ENCODE measurements around the gene NINJ2.
A peak's percentile ranks its signal among the peaks of the same experiment; 100 is the strongest.

Gene NINJ2

GRCh38 chr12:546920-547845, 116.1 kb downstream of the NINJ2 start:
- DNase-seq, result peak; percentile 41

GRCh38 chr12:546265-546919, 116.9 kb downstream of the NINJ2 start:
- no peak for DNase-seq

GRCh38 chr12:545835-546234, 117.4 kb downstream of the NINJ2 start:
- DNase-seq, result no peak

GRCh38 chr12:544941-545635, 118.2 kb downstream of the NINJ2 start:
- DNase-seq, result no peak

- no peak for DNase-seq
Observed at GRCh38 chr12:544142-544541, 119.1 kb downstream of the NINJ2 start.

- DNase-seq, result no peak
Observed at GRCh38 chr12:543114-543451, 120.2 kb downstream of the NINJ2 start.

DNA sequence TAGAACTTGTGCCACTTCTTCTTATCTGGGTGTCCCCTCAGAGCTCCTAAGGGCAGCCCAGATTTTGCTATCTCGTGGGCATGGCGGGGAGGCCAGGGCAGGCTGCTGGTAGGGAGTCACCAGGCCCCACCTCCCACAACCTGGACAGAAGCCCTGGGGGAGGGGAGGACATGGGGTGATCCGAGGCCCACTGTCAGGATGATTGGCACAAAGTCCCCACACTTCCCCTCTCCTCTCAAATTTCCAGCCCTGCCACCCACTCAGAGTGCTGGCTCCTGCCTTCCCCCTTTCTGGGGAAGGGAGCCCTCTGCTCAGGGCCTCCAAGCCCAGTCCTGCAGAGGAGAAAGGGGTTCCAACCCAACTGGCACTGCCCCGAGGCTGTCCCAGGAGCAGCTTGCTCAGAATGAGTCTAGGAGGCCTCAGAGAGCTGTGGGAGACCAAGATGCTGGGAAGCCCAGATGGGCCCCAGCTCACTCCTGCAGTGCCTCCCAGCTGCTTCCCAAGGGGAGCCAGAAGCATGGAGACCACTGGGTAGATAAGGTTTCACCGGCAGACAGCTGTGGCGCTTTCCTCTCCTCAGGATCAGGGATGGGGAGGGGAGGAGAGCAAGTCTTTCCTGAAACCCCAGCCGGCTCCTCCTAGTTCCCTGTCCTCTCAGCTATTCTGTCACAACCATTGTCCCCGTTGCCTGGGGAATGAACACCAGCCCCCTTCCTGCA, 120.7 kb downstream of the NINJ2 start:
- no peak for DNase-seq

DNA sequence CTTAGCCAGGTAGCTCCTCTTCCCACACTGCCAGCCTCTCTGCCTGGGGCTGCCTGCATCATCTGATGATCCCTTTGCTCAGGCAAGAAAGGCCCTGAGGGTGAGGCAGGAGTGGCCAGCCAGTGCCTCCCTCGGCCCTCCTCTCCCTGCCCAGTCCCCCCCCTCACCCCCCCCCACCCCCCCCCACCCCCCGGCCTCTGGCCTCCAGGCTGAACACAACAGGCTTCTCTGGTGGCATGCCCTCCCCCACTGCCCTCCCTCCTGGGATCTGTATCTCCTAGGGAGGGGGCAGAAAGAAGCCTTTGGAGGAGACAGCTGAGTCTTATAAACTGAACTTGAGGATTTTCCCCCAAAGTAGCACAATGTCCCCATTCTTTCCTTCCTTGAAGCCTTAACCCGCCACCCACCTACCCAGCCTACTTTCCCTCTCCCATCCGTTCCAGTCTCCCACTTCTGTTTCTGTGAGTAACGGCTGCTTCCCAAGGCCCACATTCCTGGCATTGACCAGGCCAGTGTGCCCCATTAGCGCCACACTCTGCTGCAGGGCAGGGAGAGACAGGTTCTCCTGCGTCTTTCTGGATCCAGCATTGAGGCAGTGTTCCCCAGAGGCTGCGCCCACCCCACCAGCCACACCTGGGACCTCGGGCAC, 121.4 kb downstream of the NINJ2 start:
- DNase-seq, result no peak

DNA sequence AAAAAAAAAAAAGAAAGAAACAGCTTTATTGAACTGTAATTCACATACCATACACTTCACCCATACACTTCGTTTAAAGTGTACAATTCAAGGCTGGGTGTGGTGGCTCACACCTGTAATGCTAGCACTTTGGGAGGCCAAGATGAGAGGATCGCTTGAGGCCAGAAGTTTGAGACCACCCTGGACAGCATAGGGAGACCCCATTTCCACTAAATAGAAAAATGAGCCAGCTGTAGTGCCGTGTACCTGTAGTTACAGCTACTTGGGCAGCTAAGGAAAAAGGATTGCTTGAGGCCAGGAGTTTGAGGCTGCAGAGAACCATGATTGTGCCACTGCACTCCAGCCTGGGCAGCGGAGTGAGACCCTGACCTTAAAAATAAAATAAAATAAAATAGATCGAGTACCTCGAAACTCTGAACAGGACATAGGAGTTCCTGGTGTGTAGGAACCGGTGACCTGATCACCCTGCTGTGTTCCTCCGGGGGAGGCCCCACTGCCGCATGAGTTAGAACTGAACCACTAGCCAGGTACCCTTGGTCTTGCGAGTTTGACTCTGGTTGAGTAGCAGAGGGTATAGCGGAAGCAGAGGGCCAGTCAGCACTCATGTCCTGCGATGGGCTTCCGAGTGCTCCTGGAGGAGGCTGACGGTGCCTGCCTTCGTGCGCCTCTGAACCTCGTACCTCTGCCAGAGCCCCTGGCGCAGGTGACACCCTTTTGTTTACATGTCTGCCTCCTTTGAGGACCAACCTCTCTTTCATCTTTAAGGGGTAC, 123.5 kb downstream of the NINJ2 start:
- no peak for DNase-seq

GRCh38 chr12:538731-539539, 124.3 kb downstream of the NINJ2 start:
- DNase-seq, result peak; percentile 52

- DNase-seq, result no peak
Observed at GRCh38 chr12:537772-538171, 125.5 kb downstream of the NINJ2 start.

DNA sequence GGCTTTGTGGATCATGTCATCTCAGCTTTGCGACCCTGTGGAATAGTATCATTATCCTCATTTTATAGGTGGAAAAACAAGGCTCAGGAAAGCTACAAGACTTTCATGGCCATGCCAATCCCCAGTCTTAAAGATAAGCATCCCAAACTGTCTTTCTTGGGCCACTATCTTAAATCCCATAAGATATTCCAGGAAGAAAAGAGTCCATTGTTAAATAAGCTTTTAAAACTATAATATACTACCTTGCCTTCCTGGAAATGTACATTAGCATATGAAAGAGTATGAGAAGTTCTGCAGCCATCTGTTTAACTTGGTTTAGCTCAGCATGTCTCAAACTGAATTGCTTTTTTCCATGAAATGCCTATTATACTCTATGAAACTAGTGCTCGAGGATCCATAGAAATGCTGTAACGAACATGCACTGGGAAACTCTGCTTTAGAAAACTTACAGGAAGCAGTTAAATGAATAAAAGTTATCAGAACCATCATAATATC, 126.4 kb downstream of the NINJ2 start:
- no peak for DNase-seq

GRCh38 chr12:535396-535795, 127.8 kb downstream of the NINJ2 start:
- DNase-seq, result no peak

- no peak for DNase-seq
Observed at GRCh38 chr12:534216-534615, 129.0 kb downstream of the NINJ2 start.

GRCh38 chr12:533718-534117, 129.5 kb downstream of the NINJ2 start:
- DNase-seq, result no peak

- DNase-seq, result peak; percentile 93
Observed at GRCh38 chr12:532908-533565, 130.2 kb downstream of the NINJ2 start.

- peak; percentile 47 for DNase-seq
Observed at GRCh38 chr12:531951-532585, 131.2 kb downstream of the NINJ2 start.

GRCh38 chr12:530821-531220, 132.4 kb downstream of the NINJ2 start:
- no peak for DNase-seq

GRCh38 chr12:530308-530707, 132.9 kb downstream of the NINJ2 start:
- peak; percentile 79 for DNase-seq

Measured in fibroblast of skin of abdomen (primary cell).